Rectal smooth muscle tissue (tissue), 1 donor: ENCODE measurements around the gene LRMDA.
"Not testable (repeated sequence)": the region's sequence is repeated elsewhere in the genome, so short reads cannot be mapped to it uniquely, and the experiment has no call there.

ENCODE experiments used
- H3K27ac ChIP-seq: one replicate; pipeline ENCODE4 v1.7.0; 2013; ENCODE audit warnings: low read depth, low read length, inconsistent platforms
- H3K27me3 ChIP-seq: one replicate; pipeline ENCODE4 v1.7.0; 2013; ENCODE audit warnings: low read length; ENCODE audit not compliant: control insufficient read depth, insufficient read depth
- H3K36me3 ChIP-seq: one replicate; pipeline ENCODE4 v1.7.0; 2013; ENCODE audit warnings: low read length; ENCODE audit not compliant: control insufficient read depth, insufficient read depth
- H3K4me1 ChIP-seq: one replicate; pipeline ENCODE4 v1.7.0; 2013; ENCODE audit warnings: low read length; ENCODE audit not compliant: control insufficient read depth, insufficient read depth
- H3K4me3 ChIP-seq: one replicate; pipeline ENCODE4 v1.7.0; 2013; ENCODE audit warnings: low read length
- H3K9ac ChIP-seq: one replicate; pipeline ENCODE4 v1.7.0; 2013; ENCODE audit warnings: low read length

Gene LRMDA

DNA sequence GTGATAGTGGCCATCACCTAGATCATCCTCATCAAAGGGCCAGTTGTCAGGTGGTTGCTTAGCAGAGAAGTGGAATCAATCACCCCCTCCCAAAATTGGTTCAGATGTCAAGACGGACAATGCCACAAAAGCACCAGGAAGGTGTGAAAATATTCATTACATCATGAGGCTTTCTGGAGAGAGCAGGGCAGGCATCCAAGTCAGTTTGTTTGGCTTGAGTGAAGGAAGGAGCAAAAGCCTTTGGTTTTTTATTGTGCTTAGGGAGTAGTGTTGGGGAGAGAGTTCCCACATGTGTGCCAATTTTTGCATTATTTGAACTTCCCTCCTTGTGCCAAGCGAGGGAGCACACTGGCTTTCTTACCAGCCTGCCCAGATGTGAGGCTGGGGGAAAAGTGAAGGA is 1082.9 kb downstream of the LRMDA start:
- Histone ChIP-seq H3K36me3 (no peaks in the 10 kb centered on the region), H3K27ac (no peak overlapping the region), H3K4me1 (no peaks in the 10 kb centered on the region), H3K4me3 (no peak overlapping the region), H3K9ac (no peak overlapping the region), H3K27me3 (no peaks in the 10 kb centered on the region)

GRCh38 chr10:76514869-76515268 is 1083.4 kb downstream of the LRMDA start:
- Histone ChIP-seq H3K4me3 (no peak overlapping the region), H3K9ac (no peak overlapping the region), H3K27me3 (no peaks in the 10 kb centered on the region), H3K36me3 (no peaks in the 10 kb centered on the region), H3K27ac (no peak overlapping the region), H3K4me1 (no peaks in the 10 kb centered on the region)

DNA sequence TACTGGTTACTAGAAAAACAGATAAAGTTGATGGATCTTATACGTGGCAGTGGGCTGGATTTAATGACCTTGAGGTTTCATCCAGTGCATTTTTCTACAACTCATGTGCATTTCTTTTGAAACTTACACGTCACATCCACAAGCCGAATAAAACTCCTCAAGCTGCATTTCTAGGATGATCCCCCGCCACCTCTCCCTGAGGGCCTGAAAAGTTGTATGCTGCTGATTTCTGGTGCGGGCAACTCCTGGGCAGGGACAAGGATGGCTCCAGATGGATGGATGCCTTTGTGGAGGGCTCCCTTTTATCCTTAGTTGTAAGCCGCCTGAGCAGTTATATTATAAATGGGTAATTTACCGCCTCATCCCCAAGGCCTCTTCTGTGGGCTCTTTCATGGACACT is 1091.1 kb downstream of the LRMDA start:
- no peak overlapping the region for H3K4me3 ChIP-seq
- H3K27ac ChIP-seq, result peak overlapping the region; percentile 73
- H3K27me3 ChIP-seq, result no peaks in the 10 kb centered on the region
- no peaks in the 10 kb centered on the region for H3K36me3 ChIP-seq
- H3K4me1 ChIP-seq, result peaks cover 24% of the 10 kb centered on the region
- no peak overlapping the region for H3K9ac ChIP-seq

DNA sequence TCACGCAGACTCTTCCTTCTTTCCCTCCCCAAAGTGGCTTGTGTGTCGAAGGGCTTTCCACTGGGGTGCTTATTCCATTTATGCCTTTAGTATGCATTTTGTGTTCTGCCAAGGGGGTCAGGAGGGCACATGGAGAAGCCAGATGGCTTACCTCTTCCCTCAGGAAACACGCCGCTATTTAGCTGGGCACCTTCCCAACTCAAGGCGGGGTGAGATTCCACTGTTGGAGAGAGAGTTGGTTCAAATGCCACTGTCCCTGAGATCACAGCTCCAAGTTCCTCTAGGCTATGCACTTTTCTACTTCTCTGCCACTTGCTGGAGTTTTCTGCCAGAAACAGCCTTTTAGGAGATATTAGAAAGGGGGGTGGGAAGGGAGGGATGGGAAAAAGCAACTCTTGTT is 1091.8 kb downstream of the LRMDA start:
- H3K4me1 ChIP-seq, result peaks cover 24% of the 10 kb centered on the region
- no peak overlapping the region for H3K9ac ChIP-seq
- no peaks in the 10 kb centered on the region for H3K36me3 ChIP-seq
- H3K4me3 ChIP-seq, result peak overlapping the region; percentile 4
- no peaks in the 10 kb centered on the region for H3K27me3 ChIP-seq
- H3K27ac ChIP-seq, result peak overlapping the region; percentile 73

GRCh38 chr10:76523791-76524351 is 1092.4 kb downstream of the LRMDA start:
- peaks cover 24% of the 10 kb centered on the region for H3K4me1 ChIP-seq
- no peaks in the 10 kb centered on the region for H3K27me3 ChIP-seq
- H3K27ac ChIP-seq, result peak overlapping the region; percentile 73
- H3K4me3 ChIP-seq, result no peak overlapping the region
- no peaks in the 10 kb centered on the region for H3K36me3 ChIP-seq
- no peak overlapping the region for H3K9ac ChIP-seq

- H3K9ac ChIP-seq, result not testable (repeated sequence)
Observed at GRCh38 chr10:76526833-76527232, 1095.4 kb downstream of the LRMDA start.

GRCh38 chr10:76540331-76540730 is 1108.9 kb downstream of the LRMDA start:
- Histone ChIP-seq H3K4me1 (no peaks in the 10 kb centered on the region), H3K27me3 (no peaks in the 10 kb centered on the region), H3K4me3 (no peak overlapping the region), H3K27ac (no peak overlapping the region), H3K9ac (no peak overlapping the region), H3K36me3 (no peaks in the 10 kb centered on the region)

More at GRCh38 chr10:76526833-76527232, 1095.4 kb downstream of the LRMDA start:
- not testable (repeated sequence) for H3K27ac ChIP-seq, H3K36me3 ChIP-seq, H3K4me3 ChIP-seq, H3K27me3 ChIP-seq
- peaks cover 23% of the 10 kb centered on the region for H3K4me1 ChIP-seq

GRCh38 chr10:76540786-76541185 is 1109.4 kb downstream of the LRMDA start:
- Histone ChIP-seq H3K27me3 (no peaks in the 10 kb centered on the region), H3K36me3 (no peaks in the 10 kb centered on the region), H3K9ac (no peak overlapping the region), H3K27ac (no peak overlapping the region), H3K4me1 (no peaks in the 10 kb centered on the region), H3K4me3 (no peak overlapping the region)

- Histone ChIP-seq H3K36me3 (no peaks in the 10 kb centered on the region), H3K27ac (no peak overlapping the region), H3K9ac (no peak overlapping the region), H3K27me3 (no peaks in the 10 kb centered on the region), H3K4me3 (no peak overlapping the region), H3K4me1 (no peaks in the 10 kb centered on the region)
Observed at GRCh38 chr10:76541852-76542251, 1110.4 kb downstream of the LRMDA start.

- H3K36me3 ChIP-seq, result no peaks in the 10 kb centered on the region
- H3K9ac ChIP-seq, result no peak overlapping the region
- H3K4me3 ChIP-seq, result no peak overlapping the region
- H3K4me1 ChIP-seq, result no peaks in the 10 kb centered on the region
- no peak overlapping the region for H3K27ac ChIP-seq
- H3K27me3 ChIP-seq, result no peaks in the 10 kb centered on the region
Observed at GRCh38 chr10:76542307-76542930, 1111.0 kb downstream of the LRMDA start.

- peak overlapping the region; percentile 7 for H3K27ac ChIP-seq
- H3K4me3 ChIP-seq, result no peak overlapping the region
- no peak overlapping the region for H3K9ac ChIP-seq
- H3K36me3 ChIP-seq, result no peaks in the 10 kb centered on the region
- H3K27me3 ChIP-seq, result no peaks in the 10 kb centered on the region
- peaks cover 2% of the 10 kb centered on the region for H3K4me1 ChIP-seq
Observed at GRCh38 chr10:76543655-76544054, 1112.2 kb downstream of the LRMDA start.

- no peak overlapping the region for H3K27ac ChIP-seq
- H3K36me3 ChIP-seq, result no peaks in the 10 kb centered on the region
- no peak overlapping the region for H3K9ac ChIP-seq
- H3K4me1 ChIP-seq, result peaks cover 2% of the 10 kb centered on the region
- H3K4me3 ChIP-seq, result no peak overlapping the region
- H3K27me3 ChIP-seq, result no peaks in the 10 kb centered on the region
Observed at GRCh38 chr10:76544789-76545188, 1113.4 kb downstream of the LRMDA start.

DNA sequence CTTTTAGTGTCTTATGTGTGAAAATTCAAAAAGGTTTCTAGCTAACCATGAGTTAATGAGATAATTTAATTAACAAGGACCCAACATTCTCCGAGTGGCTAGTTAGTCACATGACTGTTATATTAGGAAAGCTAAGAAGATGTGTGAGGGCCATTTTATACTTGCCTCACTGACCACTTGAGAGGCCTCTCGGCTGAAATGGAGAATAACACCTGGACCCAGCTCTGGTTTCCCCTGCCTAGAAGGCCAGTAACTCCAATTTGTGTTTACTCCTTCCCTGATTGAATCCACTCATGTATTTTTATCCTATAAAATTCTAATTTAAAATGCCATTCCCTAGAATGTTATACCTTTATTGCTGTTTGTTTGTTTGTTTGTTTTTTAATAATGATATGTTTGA is 1115.0 kb downstream of the LRMDA start:
- Histone ChIP-seq H3K27me3 (no peaks in the 10 kb centered on the region), H3K4me1 (peaks cover 11% of the 10 kb centered on the region), H3K9ac (no peak overlapping the region), H3K36me3 (no peaks in the 10 kb centered on the region), H3K27ac (no peak overlapping the region), H3K4me3 (no peak overlapping the region)
